Activated CD4-positive, alpha-beta T cell treated with anti-CD3 and anti-CD28 coated beads, Interleukin-2, amount 50 U/mL, for 48 hours (primary cell): ENCODE results near the gene NKD2.
A peak's percentile ranks its signal among the peaks of the same experiment; 100 is the strongest.
"Not testable (repeated sequence)": the region's sequence is repeated elsewhere in the genome, so short reads cannot be mapped to it uniquely, and the experiment has no call there.

ENCODE experiments used
- DNase-seq, 2 experiments: peaks; one replicate each; pipeline ENCODE4 v3.0.0-alpha.2; 2020

NKD2 gene, protein sequence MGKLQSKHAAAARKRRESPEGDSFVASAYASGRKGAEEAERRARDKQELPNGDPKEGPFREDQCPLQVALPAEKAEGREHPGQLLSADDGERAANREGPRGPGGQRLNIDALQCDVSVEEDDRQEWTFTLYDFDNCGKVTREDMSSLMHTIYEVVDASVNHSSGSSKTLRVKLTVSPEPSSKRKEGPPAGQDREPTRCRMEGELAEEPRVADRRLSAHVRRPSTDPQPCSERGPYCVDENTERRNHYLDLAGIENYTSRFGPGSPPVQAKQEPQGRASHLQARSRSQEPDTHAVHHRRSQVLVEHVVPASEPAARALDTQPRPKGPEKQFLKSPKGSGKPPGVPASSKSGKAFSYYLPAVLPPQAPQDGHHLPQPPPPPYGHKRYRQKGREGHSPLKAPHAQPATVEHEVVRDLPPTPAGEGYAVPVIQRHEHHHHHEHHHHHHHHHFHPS

DNA sequence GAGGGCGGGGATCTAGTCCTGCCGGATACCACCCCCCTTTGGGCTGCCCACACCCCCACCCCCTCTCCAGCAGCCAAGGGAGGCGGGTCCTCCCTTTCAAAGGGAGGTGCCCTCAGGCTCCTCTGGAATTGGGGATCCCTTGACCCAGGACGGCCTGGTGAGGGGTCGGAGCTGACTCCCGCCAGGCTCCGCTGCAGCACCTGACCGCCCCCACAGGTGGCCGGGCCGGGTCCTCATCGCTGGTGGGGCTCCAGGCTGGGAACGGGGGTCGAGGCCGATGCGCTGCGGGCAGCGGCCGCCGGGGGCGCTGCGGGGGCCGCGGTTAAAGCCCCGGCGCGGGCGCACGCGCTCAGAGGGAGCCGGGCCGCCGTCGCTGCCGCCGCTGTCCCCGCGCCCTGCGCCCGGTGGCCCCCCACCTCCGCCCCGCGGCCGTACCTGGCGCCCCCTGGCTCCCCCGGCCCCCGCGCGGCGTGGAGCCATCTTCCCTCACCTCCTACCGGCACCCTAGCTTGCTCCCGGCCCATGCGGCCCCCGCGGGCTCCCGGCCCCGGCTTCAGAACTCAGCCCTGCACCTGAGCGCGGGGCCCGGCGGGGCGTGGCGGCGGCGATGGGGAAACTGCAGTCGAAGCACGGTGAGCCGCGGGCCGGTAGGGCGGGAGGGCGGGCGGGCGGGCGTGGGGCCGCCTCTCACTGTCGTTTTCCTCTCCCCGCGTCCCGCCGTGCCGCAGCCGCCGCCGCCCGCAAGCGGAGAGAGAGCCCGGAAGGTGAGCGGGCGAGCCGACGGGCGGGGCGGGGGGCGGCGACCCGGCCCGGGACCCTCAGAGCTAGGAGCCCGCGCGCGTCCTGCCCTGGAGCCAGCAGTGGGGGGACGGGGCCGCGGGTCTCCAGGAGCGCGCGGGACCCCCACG lies at the start of gene NKD2:
Gene NKD2, plus strand, starts transcription at position 352 of the 908 bp plus-strand sequence. Its CDS starts 256 bp downstream, at position 608.
- DNase-seq, result peak; percentile 40 to 49

DNA sequence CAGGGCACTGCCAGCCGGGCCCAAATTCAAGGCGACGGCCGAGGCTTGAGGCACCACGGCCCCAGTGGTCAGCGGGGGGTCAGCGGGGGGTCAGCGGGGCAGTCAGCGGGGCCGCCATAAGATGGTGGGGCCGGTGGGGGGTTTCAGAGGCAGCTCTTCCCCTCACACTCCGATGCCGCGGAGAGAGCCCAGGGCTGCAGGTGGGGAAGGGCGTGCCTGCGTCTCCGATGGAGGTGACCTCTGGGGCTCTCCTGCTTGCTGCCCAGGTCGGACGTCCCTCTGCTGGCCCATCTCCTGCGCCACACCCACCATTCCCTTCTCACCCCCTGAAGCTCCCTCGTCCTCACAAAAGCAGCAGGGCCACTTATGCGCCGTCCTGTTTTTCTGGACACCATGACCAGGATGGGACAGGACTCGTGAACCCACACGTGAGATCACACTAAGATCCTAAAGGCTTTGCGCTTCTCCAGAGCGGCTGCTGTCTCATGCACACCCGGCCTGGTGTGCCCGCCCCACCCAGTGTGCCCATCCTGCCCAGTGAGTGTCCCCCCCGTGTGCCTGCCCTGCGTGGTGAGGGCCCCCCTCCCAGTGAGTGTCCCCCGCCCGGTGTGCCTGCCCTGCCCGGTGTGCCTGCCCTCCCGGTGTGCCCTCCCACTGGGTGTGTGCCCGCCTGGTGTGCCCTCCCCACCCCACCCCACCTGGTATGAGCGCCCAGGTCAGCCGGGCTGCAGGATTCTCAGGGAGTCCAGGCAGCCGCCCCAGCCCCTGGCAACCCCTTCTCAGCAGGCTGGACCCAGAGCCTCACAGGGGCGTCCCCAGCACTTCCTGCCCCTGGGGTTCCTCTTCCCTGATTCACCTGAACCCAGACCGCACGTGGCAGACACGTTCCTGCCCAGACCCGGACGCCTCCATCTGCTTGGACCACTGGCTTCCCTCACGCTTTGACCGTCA lies 48.7 kb upstream of the NKD2 start:
- DNase-seq, result no peak

GRCh38 chr5:960551-960950 lies 48.1 kb upstream of the NKD2 start:
- no peak for DNase-seq

DNA sequence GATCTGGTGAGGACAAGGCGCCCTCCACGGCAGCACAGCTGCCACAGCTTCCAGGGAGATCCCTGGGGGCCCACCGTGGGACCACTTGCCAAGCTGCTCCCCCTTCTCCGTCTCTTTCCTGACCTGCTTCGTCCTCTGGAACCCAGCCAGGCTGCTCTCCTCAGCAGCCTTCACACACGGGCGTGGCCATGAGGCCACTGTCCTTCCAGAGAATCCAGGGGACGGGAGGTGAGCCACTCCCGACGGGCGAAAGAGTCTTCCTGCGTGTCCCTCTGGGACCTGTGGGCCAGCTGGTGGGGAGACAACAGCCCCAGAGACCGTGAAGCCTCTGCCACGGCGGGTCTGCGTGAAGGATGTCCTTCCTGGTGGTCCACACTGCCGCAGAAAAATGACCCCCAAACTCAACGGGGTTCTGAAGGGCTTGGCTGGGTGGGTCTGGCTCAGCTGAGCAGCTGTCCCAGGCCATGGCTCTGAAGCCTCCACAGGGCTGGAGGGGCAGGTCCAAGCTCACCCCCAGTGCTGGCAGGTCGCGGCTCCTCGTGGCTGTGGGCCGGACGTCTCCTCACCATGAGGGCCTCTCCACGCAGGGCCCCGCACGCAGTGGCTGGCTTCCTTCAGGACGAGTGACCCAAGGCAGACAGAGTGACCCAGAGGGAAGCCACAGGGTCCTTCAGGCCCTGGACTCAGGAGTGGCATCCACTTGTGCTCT lies 47.4 kb upstream of the NKD2 start:
- no peak for DNase-seq

DNA sequence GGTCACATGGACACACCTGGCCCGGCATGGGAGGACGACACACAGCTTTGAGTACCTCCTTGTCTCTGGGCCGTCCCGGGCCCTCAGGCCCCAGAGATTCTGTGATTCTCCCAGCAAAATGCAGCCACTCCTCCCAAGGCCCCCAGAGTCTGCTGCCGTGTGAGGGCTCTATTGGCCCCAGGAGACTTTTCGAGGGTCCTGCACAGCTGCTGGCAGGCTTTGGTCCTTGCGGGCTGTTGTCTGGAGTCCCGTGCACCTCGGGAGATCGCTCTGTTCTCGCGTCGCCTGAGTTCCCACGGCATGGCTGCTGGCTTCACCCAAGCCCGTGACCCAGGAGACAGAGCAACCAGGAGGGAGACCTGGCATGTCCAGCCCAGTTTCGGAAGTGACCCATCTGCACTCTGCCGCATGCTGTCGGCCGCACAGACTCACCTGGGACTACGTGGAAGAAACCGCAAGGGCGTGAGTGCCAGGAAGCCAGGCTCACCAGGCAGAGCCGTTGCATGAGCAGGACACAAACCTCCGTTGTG lies 46.8 kb upstream of the NKD2 start:
- no peak for DNase-seq

DNA sequence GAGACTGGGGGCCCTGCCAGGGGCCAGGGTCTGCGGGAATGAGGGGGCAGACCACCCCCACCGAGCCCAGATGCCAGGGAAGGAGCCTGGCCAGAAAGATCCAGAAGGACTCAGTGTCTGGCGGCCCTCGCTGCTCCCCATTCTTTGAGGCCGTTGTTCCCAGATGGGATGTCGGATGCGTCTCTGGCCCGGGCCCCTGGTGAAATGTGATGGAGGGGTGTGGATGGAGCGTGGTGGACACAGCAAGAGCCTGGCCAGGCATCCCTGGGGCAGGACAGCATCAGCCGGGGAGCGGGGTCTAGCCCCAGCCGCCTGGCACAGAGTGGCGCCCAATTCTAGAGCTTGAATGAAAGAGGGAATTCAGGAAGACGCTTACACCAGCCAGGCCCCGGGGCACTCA lies 46.2 kb upstream of the NKD2 start:
- DNase-seq, result no peak

DNA sequence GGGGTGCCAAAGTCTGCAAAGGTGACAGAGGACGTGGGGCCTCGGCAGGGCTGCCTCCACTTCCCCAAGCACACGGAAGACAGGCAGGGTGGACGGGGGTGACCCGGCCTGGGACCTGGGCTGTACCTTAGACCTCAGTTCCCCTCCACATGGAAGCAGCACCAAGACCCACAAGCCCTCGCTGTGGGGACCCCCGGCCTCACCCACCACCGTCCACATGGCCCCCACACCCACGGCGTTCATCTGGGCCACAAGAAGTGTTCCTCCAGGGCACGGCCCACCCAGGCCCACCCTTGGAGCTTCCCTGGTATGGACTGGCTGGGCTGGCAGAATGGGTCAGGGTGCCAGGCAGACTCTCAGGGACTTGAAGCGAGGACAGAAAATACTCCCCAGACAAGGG lies 45.8 kb upstream of the NKD2 start:
- no peak for DNase-seq

- no peak for DNase-seq
Observed at GRCh38 chr5:963310-963672, 45.3 kb upstream of the NKD2 start.

DNA sequence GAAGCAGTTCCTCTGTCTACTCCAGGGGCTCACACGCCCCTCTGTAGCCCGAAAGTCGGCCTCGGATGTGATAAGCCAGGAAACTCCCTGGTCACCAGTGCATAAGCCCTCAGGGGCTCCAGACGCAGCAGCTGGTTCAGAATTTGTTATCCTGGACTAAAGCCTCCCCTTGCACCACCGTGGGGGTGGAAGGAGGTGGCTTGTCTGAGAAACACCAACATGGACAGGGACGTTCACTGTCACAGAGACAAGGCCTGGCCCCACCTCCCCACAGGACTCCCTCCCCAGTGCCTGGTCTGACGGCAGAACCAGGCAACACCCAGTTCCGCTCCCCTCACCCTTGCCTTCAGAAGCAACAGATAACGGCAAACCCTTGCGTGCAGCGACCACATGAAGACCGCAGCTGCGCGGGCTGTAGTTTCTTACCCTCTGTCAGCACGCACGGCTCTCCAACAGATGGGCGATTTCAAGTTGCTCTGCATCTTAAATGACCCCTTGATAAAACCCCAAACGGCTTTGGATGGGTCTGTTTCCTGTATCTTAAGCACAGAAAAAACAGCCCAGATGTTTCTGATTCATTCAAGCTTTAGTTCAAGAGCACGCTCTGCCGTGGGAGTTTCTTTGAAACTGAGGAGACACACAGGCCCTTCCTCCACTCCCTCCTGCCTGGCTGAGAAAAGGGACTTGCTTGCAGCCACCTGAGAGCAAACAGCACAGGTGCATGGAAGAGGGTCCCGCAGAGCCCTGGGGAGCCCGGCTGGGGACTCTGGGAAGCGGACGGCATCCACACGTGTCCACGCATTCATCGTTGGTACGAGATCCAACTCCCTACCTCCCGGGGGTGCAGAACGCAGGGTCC lies 44.7 kb upstream of the NKD2 start:
- DNase-seq, result peak; percentile 41 to 53

DNA sequence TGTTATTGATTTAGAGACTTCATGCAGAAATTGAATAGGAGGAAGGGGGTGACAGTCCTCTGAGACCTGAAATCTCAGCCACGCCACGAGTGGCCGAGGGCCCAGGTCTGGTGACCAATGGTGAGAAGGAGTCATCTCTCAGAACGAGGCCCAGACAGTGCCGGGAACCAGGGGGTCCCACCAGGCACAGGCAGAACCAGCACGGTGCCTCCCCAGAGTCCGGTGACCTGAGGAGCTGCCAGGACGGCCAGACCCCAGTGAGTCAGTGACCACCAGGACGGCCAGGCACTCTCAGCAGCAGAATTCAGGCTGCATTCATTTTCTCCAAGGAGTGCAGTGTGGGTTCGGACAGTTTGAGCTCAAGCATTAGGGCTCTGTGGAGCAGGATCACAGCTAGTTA lies 43.8 kb upstream of the NKD2 start:
- no peak for DNase-seq

GRCh38 chr5:965604-966344 lies 42.8 kb upstream of the NKD2 start:
- DNase-seq, result no peak

GRCh38 chr5:966345-966710 lies 42.3 kb upstream of the NKD2 start:
- no peak for DNase-seq

DNA sequence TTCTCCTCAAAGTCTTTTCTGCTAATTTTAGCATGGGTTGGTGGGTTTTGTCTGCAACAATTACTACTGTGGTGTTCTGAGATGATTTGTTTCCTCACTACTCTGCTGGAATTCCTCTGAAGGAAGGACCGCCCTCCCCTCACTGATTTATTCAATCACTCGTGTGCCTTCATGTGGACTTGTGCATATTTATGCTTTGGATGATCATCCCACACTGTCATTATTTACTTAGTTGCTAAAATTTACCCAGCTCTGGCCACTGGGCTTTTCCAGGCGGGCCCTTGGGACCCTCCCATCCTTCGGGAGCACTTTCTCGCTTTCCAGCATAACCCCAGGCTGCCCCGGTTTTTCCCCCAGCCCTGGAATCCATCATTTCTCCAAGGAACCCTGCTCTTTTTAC lies 41.7 kb upstream of the NKD2 start:
- no peak for DNase-seq

- no peak for DNase-seq
Observed at GRCh38 chr5:968881-969280, 39.7 kb upstream of the NKD2 start.

DNA sequence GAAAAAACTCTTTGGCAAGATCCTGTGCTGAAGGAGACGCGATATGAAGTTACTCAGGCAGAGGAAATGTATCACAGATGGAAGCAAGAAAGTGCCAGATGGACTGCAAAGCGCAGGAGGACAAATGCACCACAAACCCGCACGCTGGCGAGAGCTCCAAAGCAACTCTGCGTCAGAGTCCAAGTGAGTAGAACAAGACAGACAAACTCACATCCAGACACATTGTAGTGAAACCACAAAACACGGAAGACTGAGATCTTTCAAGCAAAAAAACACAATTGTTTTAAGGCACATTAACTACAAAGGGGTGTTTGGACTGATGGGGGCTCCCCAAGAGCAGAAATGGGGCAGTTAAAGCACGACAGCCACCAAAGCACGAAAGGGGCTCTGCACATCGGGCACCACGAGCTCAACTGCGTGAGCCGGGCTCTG lies 39.2 kb upstream of the NKD2 start:
- DNase-seq, result no peak

DNA sequence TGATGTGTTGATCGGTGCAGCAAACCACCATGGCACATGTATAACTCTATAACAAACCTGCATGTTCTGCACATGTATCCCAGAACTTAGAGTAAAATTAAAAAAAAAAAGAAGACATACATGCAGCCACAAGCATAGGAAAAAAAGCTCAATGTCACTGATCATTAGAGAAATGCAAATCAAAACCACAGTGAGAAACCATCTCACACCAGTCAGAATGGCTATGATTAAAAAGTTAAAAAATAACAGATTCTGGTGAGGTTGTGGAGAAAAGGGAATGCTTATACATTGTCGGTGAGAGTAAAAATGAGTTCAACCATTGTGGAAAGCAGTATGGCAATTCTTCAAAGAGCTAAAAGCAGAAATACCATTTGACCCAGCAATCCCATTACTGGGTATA lies 36.0 kb upstream of the NKD2 start:
- DNase-seq, result not testable (repeated sequence)

DNA sequence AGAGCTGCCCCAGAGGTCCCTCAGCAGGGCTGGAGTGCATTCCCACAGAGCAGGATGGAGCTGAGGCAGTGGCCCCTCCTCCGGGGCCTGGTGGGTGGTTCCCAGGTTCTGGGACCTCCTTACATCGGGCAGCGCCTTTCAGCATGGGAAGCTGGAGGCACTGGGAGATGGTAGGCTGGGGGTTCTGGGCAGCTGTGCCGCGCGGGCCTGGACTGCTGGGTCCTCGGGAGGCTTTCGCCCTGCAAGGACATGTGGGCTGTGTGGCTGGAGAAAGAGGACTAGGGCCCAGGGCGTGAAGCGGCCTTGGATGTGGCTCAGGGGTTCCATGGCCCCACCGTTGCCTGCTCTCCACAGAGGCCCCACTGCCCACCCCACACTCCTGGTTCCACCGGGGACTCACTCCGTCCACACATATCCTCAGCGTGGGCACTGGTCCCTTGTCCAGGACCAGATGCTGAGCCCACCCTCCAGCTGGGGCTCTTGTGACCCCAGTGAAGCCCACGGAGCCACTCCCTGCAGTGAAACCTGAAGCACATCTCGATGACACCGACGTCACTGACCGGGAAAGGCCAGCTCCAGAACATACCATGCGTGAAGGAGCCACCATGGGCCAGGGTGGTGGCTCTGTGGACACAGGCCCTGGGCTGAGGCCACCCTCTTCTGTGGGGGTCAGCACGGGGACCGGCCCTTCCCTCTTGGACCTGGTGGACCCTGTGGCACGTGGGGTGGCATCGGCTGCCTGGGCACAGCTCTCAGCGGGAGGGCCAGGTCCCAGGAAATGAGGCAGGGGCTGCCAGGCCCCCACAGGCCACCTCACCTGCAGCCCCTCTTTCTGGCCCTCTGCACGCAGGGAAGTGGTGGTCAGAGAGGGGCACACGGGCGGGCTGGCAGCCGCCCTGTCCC lies 31.5 kb upstream of the NKD2 start:
- no peak for DNase-seq

- DNase-seq, result no peak
Observed at GRCh38 chr5:978054-978453, 30.5 kb upstream of the NKD2 start.

- DNase-seq, result no peak
Observed at GRCh38 chr5:978693-979092, 29.9 kb upstream of the NKD2 start.
